GM19240 (cell line): ENCODE results near the gene ITGBL1.

ENCODE experiments used
- DNase-seq: peaks from one replicate; pipeline ENCODE4 v3.0.0; 2011; ENCODE audit warnings: low spot score; ENCODE audit not compliant: insufficient read length

ITGBL1 gene

DNA sequence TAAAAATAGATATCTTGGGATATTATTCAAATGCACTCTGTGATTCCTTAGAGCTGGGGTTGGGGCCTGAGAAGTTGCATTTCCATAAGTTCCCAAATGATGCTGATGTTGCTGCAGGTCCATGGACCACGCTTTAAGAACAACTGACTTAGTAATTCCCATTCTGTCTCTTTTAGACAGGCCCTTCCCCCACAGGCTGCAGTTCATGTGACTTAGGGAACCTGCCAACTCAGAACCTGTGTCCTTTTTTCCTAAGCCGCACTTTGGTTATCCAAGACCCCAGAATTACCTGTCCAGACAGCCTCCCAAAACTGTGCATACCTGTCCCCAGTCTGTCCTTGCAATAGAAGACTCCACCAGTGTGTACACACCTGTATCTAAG is 1.7 kb upstream of the ITGBL1 start:
- DNase-seq, result no peak

DNA sequence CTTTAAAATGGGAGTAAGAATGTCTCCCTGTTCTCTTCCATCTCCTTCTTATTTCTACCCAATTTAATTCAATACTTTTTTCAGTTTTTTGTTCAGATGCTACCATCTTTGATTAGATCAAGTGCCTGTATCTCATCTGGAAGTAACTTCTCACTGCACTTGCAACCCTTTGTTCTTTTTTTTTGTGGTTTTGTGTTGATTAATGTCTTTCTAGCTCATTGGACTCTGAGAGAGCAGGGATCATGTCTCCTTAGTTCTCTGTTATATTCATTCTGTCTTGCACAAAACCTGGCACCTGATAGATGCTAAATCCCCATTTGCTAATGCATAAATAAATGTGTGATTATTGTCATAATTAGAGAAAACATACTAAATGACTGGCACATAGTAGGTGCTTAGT is 834 bp upstream of the ITGBL1 start:
- DNase-seq, result no peak

DNA sequence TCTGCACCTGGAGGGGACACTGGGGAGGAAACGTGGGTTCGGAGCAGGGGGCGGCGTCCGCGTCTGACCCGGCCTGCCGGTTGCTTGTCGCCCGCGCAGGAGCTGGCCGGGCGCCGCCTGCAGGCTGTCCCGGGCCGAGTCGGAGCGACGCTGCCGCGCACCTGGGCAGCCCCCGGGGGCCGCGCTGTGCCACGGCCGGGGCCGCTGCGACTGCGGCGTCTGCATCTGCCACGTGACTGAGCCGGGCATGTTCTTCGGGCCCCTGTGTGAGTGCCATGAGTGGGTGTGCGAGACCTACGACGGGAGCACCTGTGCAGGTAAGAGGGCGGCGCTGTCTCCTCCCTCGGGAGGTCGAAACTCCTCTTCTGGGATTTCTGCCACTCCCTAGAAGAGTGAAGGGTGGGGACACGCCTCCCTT is 1.3 kb downstream of the ITGBL1 start:
- DNase-seq, result no peak

DNA sequence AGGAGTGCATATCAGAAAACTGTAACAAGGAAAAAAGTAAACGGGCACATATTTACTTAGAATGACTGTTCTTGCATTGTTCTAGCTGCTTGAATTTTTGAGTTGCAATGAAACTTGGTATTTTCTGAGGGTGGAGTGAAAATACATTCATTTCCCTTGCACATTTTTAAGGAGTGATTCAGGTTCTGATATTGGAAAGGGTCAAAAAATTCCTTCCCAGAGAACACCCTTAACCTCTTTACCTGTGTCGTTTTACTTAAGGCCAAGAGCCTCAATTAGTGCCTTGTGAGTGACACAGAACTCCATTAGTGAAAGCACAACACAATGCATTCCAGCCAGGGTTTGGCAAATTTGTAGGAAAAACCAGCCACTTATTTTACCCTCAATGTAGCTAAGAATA is 2.3 kb downstream of the ITGBL1 start:
- DNase-seq, result no peak

DNA sequence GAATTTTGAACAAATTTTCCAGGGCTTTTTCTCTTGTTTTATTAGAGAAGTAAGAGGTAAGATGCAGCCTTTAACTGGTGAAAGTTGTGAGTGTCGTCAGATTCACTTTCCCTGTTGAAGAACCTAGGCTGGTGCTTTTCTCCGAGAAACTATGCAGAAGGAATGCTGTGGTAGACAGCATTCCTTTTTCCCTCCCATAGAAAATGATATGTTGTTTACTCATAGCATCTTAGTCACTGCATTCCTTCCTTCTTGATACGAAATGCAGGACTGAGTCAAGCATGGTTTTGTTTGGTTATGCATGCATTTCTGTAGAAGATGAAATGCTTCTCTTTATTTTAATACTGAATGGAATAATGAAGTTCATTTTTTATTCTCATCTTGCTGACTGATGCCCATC is 3.4 kb downstream of the ITGBL1 start:
- DNase-seq, result no peak

DNA sequence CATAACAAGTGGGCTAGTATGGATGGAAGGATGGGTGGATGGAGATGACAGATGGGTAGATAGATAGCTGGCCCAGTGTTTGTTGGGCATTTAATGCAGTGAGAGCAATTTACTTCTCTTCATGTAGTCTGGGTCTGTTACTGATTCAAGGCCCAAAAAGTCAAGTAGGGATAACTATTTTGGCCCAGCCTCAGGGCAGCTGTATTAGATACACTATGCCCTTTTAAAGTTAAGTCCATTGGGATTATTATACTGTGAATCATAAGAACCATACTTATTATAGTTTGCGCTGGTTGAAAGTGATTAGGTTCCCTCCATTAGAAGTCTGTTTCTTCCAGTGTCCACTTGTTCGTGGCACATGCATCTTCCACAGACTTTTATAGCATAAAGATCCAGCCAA is 4.7 kb downstream of the ITGBL1 start:
- no peak for DNase-seq

DNA sequence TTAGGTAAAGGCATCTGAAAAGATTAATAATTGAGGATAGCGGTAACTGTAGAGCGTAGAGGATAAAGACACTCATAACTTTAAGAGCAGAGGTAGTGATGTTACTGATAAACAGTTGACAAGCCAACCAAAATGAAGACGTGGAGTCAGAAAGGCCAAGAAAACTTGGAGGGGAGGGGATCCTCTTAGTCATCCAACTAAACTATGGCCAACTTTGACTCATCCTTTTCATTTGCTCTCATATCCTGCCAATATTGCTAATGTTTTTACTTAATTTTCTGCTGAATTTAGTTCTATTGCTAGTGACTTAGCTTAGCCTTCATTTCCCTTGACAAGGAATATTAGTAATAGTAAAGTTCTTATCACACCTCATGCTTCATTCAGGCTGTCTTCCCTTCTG is 13.4 kb downstream of the ITGBL1 start:
- DNase-seq, result no peak

DNA sequence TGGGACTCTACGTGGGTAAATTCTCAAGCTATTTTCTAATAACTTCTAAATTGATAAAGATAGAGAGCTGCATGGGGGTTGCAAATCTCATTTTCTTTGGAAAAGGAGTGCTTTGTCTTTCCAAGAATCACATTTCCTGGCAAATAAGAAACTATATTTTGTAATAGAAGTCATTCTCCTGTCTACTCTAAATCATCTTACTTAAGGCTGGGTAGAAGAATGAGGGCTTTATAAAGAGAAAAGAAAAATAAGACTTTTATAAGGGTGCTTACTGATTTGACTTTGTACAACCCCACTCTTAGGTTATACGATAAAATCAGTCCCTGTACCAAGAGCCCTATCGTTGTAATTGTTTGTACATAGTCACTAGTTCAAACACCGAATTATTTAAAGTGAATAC is 14.9 kb downstream of the ITGBL1 start:
- DNase-seq, result no peak

DNA sequence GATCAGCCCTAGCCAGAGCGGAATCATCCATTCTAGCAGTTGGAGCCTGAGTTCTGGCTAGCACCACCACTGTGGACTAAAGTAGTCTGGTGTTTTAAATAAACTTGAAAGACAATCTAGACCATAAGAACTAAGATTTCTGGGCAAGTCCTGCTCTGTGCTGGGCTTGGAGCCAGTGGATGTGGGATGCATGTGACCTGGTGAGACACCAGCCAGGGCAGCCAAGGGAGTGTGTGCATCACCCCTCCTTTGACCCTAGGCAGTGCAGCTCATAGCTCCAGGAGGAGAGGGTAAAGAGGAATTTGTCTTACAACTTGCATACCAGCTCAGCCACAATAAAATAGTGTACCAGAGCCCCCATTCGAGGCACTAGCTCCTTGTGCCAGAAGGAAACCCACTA is 21.0 kb downstream of the ITGBL1 start:
- DNase-seq, result no peak

DNA sequence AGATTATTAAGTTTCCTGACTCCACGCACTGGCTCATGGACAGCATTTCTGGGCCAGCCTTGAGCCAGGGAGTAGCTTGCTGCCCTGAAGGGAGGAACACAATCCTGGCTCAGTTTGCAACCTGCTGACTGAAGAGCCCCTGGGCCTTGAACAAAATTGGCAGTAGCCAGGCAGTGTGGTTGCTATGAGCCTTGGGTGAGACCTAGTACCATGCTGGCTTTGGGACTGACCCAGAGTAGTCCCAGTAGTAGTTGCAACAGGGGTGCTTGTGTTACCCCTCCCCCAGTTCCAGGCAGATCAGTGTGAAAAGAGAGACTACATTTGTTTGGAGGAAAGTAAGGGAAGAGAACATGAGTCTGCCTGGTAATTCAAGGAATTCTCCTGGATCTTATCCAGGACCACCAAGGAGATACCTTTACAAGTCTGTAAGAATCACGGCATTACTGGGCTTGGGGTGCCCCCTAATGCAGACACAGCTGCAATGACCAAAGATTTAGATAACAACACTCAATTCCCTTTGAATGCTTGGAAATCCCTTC is 22.0 kb downstream of the ITGBL1 start:
- DNase-seq, result no peak

DNA sequence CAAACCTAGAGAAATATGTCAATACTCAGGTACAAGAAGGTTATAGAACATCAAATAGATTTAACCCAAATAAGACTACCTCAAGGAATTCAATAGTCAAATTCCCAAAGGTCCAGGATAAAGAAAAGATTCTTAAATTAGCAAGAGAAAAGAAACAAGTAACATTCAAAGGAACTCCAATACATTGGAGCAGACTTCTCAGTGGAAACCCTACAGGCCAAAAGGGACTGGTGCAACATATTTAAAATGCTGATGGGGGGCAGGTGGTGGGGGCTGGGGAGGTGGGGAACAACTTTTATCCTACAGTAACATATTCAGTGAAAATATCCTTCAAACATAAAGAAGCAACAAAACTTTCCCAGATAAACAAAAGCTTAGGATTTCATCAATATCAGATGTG is 23.1 kb downstream of the ITGBL1 start:
- no peak for DNase-seq

DNA sequence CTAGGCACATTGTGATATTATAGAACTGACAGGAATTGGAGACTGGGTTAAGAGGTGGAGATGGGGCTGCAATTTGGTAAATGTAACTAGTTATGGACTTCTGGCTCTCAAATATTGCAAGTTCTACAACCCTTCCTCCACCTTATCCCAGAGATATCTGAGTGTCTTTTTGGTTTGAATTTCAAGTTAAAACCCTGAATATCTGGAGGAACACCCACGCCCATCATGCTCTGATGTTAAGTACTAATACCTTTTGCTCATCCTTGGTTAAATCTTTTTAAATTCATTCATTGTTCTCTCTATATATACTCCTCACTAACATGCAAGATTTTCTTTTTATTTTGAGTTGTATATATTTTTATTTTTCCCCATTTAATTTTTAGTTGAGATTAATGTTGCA is 28.9 kb downstream of the ITGBL1 start:
- no peak for DNase-seq

DNA sequence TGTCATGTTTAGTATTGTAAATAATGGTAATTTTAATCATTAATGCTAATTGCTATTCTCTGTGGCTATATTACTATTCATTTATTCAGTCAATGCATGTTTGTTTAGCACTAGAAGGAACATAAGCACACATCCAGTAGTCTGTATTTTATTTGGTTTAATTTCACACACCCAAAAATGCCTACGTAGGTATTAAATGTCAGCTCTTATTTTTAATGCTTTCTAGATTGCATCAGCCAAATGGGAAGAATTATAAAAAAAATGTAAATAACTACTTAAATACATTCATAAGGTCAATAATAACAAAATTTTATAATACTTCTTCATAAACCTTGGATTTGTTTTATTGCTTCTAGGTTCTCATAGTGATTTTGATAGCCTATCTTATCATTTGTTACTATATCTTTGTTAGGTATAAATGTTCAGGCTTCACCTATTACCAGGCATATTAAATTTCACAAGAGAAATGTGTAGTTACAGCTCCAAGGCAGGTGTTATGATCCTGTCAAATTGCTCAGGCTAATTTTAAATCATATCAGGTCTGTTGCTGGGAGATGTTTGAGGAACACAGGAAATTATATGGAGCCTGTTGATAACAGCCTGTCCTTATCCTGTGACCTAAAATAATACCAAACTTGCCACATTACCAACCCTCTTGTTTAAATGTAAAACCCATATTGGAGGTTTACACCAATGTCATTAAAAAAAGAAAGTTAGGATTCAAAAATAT is 34.4 kb downstream of the ITGBL1 start:
- no peak for DNase-seq

DNA sequence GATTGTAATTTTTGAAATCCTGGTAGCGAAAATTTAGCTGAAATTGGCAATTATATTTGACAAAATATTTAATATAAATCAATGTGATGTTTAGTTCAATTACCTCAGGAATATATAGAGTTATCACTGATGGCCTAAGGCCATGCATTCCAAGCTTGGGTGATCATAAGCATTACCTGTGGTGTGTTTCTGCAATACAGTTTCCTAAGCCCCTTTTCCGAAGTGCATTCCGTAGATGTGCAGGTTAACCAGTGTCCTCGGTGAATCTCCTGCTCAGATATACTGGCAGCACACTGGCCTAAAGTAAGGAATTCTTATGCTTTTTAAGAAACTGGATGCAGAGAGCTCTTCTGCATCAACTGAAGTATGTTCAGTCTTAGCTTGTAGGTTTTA is 35.0 kb downstream of the ITGBL1 start:
- no peak for DNase-seq

DNA sequence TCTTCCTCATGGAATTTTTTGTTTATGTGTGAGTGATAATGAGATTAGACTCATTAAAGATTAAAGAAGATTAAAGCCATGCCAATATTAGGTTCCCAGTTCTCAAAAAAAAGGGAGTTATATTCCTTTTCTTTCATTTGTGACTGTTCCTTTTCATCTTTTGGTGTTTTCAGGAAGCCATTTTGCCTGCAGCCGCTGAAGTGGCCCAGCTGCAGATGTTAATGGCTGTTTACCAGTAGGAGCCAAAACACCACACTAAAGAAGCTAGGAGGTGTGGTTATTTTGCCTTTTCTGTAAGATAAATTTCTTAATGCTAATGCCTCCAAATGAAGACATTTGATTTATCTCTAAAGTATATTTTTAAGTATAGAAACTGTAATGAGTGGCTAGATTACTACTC is 36.3 kb downstream of the ITGBL1 start:
- DNase-seq, result no peak

DNA sequence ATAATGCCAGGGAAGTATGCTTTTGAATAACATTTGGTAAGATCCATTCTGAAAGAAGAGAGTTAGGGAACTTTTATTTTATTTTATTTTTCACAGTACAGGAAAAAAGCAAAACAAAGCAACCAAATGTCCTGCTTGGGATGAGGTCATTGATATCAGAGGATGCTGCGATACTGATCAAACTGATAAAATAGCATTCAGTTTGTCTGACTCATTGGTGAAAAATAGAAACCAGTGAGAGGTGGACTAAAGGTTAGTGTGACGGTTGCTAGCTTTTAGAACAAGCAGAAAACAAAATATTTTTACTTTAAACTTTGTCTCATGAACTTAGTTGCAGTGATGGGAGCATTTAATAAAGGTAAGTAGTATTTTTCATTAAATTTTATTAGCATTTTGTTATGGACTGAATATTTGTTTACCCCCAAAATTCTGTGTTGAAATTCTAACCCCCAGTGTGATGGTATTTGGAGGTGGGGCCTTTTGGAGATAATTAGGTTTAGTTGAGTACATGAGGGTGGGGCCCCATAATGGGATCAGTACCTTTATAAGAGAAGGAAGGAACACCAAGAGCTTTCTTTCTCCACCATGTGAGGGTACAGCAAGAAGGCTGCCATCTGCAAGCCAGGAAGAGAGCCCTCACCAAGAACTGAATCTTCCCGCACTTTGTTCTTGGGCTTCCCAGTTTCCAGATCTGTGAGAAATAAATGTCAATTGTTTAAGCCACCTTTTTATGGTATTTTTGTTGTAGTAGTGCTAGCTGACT is 37.3 kb downstream of the ITGBL1 start:
- no peak for DNase-seq

DNA sequence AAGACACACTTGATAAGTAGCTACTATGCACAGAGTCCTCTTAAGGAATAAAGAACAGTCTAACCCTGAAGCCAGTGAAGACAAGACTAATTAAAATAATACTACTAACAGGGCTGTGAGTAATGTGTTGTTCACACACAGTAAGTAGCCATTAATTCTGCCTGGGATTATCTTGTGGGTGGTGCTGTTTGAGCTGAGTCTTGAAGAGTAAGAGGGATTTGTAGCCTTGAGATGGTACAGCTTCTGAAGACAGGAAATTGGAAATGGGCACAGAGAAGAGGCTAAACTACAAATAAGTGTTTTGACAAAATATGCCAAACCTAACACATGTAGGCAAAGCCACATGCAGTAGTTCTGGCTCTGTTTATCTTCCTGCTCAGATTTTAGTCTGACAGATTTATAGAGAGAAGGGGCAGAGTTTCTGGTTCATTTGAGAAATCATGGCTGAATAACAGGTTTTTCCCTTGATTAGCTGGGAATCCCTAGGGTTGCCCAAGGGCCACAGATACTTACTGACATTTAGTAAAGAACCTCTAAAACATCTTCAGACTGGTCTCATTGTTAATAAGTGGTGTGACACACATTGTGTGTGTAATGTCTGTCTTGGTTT is 38.0 kb downstream of the ITGBL1 start:
- no peak for DNase-seq

DNA sequence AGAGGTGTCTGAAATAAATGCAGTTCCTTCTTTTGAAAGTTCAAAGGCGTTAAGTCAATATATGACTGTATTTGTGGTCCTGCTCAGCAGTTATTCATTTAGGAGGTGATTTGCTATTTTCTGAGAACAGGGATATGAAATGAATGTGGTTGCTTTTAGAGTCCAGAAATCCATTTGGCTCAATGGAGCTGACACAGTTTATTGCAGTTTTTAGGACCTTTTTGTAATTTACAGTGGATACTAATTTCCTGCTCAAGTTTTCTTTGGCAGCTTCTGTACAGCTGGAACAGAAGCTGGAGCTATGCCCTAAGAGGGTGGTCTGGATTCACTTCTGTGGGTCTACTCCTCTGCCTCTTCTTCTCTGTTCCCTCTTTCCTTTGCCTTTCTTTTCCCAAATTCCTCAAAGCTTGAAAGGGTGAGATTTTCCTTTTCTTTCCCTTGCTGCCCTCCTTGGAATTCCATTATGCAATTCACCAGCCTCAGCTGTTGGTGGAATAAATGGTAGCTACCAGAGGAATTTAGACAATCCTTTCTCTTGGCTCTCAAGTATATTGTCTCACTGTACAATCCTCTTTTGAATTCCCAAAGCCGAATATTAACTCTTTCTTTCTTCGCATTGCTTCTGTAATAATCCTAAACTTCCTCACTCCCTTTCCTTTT is 39.9 kb downstream of the ITGBL1 start:
- no peak for DNase-seq

DNA sequence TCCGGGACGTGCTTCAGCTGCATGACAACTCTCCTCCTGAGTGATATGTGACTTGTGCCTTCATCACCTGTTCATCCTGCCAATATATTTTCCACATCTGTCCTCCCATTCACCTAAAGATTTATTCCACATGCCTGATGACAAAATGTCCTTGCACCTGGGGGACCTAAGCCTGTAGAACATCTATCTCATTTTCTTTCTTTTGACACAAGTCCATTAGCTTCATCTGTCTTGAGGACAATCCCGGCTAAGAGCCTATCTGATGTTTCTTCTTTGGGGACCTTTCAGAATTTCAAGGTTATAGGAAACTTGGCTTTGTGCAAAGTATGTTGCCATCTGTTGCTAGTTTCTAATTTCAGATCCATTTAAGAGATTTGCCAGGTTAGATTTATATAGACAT is 41.1 kb downstream of the ITGBL1 start:
- DNase-seq, result no peak

DNA sequence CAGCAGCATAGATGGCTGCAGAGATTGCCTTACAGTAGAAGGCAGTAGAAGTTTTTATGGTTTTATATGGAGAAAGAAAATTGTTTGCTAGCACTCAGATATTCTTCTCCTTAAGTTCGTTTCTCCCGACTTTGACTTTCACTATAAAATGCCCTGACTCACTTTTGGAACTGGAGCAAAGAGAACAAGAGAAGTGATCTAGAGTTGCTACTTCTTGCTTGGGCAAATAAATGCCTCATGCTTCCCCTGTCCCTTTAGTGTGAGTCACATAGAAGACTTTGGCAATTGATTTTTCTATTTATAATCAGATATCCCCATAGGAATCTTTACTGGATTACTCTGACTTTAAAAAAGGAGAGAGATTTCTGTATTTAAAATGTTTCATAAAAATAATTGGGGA is 46.9 kb downstream of the ITGBL1 start:
- DNase-seq, result no peak

DNA sequence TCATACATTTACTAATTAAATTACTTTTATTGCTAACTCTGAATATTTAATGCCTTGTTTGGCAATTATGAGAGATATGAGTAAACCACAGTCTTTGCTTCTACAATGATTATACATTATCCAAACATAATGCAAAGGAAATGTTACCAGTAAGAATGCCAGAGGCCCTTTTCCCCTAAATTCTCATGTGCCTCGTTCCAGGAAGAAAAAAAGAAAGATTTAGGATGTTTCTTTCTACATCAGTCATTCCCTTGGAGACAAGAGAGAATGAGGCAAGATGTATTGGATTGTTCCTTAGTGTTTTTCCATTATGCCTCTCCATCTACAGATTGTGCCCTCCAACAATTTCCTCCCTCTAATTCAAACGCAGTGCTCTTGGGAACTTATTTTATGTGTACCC is 50.1 kb downstream of the ITGBL1 start:
- no peak for DNase-seq

DNA sequence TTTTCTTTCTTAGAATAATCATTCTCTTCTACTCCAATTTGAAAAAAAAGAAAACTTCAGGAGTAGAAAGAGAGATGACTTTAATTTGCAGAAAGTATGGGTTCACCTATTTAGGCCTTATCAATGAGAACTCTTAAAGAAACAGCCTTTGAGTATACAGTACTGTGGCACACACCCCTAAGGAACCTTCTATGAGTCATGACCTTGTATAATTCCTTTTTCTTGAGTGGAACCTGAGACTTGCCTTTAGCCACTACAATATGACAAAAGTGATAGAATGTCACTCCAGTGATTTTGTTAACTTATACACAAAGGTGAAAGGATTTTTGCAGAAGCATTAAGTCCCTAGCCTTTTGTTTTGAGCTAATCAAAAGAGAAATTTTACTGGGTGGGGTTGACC is 58.7 kb downstream of the ITGBL1 start:
- no peak for DNase-seq
